ENCODE measurements around the gene JMJD1C. TPM values are rescaled to one million over a fixed set of nuclear protein-coding genes. Genes with fewer than 3 reads are reported as not detected.

JMJD1C gene
- total RNA-seq, 4 donors from 2014 or later = 76.2 to 150 (median 101) TPM

DNA sequence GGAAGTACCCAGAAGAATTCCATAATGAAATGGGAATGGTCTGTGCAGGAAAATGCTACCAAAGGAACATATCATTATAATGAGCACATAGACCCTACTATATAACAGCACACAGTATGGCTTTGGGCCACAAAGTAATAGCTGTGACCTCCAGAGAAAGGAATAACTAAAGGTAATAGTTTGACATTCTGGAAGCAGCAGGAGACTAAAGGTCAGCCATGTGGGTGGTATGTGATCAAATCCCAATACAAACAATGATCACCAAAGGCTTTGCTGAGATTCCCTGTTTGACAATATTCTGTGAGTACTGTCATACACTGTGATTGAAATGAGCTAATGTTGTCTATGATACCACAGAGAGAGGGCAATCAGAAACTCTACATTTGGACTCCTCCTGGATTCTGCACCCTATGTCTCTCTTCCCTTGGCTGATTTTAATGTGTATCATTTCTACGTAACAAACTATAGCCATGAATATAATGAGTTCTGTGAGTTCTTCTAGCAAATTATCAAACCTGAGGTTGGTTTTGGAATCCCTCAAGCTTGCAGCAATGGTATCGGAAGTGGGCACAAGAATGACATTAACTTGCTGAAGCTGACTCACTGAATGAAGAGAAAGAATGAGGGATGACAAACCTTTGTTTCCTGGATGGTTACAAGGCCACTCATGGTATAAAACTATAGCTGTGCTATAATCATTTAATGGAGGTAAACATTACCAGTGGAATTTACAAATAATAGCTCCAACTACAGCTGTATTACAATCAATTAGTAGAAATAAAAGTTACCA is 99.6 kb downstream of the JMJD1C start:
- TF ChIP-seq, protein P1, sequence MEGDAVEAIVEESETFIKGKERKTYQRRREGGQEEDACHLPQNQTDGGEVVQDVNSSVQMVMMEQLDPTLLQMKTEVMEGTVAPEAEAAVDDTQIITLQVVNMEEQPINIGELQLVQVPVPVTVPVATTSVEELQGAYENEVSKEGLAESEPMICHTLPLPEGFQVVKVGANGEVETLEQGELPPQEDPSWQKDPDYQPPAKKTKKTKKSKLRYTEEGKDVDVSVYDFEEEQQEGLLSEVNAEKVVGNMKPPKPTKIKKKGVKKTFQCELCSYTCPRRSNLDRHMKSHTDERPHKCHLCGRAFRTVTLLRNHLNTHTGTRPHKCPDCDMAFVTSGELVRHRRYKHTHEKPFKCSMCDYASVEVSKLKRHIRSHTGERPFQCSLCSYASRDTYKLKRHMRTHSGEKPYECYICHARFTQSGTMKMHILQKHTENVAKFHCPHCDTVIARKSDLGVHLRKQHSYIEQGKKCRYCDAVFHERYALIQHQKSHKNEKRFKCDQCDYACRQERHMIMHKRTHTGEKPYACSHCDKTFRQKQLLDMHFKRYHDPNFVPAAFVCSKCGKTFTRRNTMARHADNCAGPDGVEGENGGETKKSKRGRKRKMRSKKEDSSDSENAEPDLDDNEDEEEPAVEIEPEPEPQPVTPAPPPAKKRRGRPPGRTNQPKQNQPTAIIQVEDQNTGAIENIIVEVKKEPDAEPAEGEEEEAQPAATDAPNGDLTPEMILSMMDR (IDR thresholded peaks at IDR 0.05) = no peak
- TF ChIP-seq POLR2AphosphoS5 (IDR thresholded peaks at IDR 0.05) = no peak
- no peak for TF ChIP-seq POLR2A (IDR thresholded peaks at IDR 0.05)
- no peak for TF ChIP-seq EP300 (IDR thresholded peaks at IDR 0.05)
- peaks cover 0 to 13% (median 0%) of the 10 kb centered on the region in 3 donors for H3K4me1 ChIP-seq
- WGBS, 2 donors (ENCODE audit: low coverage in 1 of 2) = 71 to 100% methylated on average over 1 to 2 of the region's 2 CpGs
- no peaks in the 10 kb centered on the region for H3K36me3 ChIP-seq
- H3K27me3 ChIP-seq = no peaks in the 10 kb centered on the region
- ATAC-seq = no peak
- no peak overlapping the region for H3K4me3 ChIP-seq
- no peaks in the 10 kb centered on the region for H3K9me3 ChIP-seq
- H3K27ac ChIP-seq = no peak overlapping the region

DNA sequence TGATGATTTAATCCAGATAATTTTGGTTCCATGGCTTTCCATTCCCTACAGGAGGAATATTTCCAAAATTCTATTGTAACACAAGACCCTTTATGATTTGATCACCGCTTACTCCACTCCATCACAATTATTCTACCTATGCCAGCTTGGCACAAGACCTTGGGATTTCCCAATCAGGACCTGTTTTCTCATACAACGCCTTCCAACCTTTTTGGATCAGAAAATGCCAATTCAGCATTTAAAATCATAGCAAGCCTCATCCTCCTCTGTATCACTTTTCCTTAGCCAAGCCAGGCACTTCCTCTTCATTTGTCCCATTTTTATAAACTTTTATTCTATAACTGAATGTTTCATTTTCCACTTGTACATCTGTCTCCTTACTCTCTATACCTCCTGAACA is 100.9 kb downstream of the JMJD1C start:
- no peak for ATAC-seq
- Histone ChIP-seq H3K4me1 (peaks cover 0 to 13% (median 0%) of the 10 kb centered on the region in 3 donors), H3K27me3 (no peaks in the 10 kb centered on the region), H3K27ac (no peak overlapping the region), H3K4me3 (no peak overlapping the region), H3K9me3 (no peaks in the 10 kb centered on the region), H3K36me3 (no peaks in the 10 kb centered on the region)
- TF ChIP-seq POLR2A (IDR thresholded peaks at IDR 0.05) (no peak), POLR2AphosphoS5 (IDR thresholded peaks at IDR 0.05) (no peak), EP300 (IDR thresholded peaks at IDR 0.05) (no peak)
- TF ChIP-seq, protein P1 (IDR thresholded peaks at IDR 0.05) = no peak
- WGBS, 2 donors (ENCODE audit: low coverage in 1 of 2) = 81 to 88% methylated on average over 1 to 2 of the region's 2 CpGs

DNA sequence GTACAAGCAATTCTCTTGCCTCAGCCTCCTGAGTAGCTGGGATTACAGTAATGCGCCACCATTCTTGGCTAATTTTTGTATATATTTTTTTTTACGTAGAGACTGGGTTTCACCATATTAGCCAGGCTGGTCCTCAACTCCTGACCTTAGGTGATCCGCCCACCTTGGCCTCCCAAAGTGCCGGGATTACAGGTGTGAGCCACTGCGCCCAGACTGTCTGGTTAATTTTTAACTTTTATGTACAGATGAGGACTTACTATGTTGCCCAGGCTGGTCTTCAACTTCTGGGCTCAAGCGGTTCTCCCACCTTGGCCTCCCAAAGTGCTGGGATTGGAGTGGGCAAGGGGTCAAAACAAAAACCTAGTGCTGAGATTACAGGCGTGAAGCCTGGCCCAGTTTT is 101.8 kb downstream of the JMJD1C start:
- H3K9me3 ChIP-seq = no peaks in the 10 kb centered on the region
- H3K36me3 ChIP-seq = no peaks in the 10 kb centered on the region
- TF ChIP-seq, protein P1 (IDR thresholded peaks at IDR 0.05) = no peak
- no peak for TF ChIP-seq POLR2AphosphoS5 (IDR thresholded peaks at IDR 0.05)
- no peak for TF ChIP-seq EP300 (IDR thresholded peaks at IDR 0.05)
- TF ChIP-seq POLR2A (IDR thresholded peaks at IDR 0.05) = no peak
- H3K4me1 ChIP-seq = peaks cover 0 to 13% (median 0%) of the 10 kb centered on the region in 3 donors
- 95 to 100% methylated on average over 4 to 7 of the region's 7 CpGs for WGBS, 2 donors (ENCODE audit: low coverage in 1 of 2)
- ATAC-seq = no peak
- H3K27ac ChIP-seq = no peak overlapping the region
- H3K27me3 ChIP-seq = no peaks in the 10 kb centered on the region
- no peak overlapping the region for H3K4me3 ChIP-seq

DNA sequence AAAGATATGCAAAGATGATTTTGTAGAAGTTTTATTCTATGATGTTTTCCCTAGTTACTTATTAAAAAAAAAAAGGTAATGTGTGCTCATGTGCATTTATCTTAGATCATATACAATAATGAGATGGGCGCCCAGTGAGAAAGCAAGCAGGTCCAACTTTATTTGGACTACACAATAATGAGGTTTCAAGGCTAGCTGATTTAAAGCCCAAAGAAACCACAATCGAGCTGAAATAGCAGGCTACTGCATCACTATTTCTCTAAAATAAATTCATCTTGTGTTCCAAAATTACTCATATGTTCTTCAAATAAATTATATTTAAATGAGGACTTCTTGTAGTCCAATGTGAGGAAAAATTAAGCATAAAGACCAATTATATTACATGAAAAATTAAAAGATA is 110.1 kb downstream of the JMJD1C start:
- no peak overlapping the region for H3K4me3 ChIP-seq
- TF ChIP-seq POLR2AphosphoS5 (IDR thresholded peaks at IDR 0.05) = no peak
- TF ChIP-seq POLR2A (IDR thresholded peaks at IDR 0.05) = no peak
- TF ChIP-seq EP300 (IDR thresholded peaks at IDR 0.05) = no peak
- TF ChIP-seq, protein P1 (IDR thresholded peaks at IDR 0.05) = no peak
- H3K9me3 ChIP-seq = no peaks in the 10 kb centered on the region
- no peaks in the 10 kb centered on the region for H3K36me3 ChIP-seq
- 65 to 80% methylated on average over 1 to 2 of the region's 2 CpGs for WGBS, 2 donors (ENCODE audit: low coverage in 1 of 2)
- H3K4me1 ChIP-seq = peaks cover 0 to 10% (median 0%) of the 10 kb centered on the region in 3 donors
- no peak overlapping the region for H3K27ac ChIP-seq
- no peaks in the 10 kb centered on the region for H3K27me3 ChIP-seq
- no peak for ATAC-seq

DNA sequence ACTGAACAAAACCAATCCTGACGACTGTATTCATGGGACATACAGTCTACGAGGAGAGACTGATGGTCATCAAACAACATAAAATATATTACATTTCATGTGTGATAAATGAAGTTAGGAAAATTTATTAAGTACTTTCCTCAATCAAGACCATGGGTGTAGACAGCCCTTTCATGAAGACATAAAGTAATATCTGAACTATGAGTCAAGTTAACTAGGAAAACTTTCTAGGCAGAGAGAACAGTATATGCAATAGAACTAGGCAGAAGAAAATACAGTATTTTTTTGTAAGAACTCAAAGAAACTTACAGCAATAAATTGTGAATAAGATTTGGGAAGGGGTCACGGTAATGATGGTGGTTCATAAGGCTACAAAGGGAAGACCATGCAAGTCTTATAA is 112.8 kb downstream of the JMJD1C start:
- no peak for ATAC-seq
- Histone ChIP-seq H3K4me3 (no peak overlapping the region), H3K4me1 (peaks cover 0 to 7% (median 0%) of the 10 kb centered on the region in 3 donors), H3K27me3 (no peaks in the 10 kb centered on the region), H3K36me3 (no peaks in the 10 kb centered on the region), H3K27ac (no peak overlapping the region), H3K9me3 (no peaks in the 10 kb centered on the region)
- WGBS, 2 donors (ENCODE audit: low coverage in 1 of 2) = 91 to 93% methylated on average over 3 of the region's 3 CpGs
- TF ChIP-seq, protein P1 (IDR thresholded peaks at IDR 0.05) = no peak
- no peak for TF ChIP-seq POLR2AphosphoS5 (IDR thresholded peaks at IDR 0.05)
- TF ChIP-seq EP300 (IDR thresholded peaks at IDR 0.05) = no peak
- TF ChIP-seq POLR2A (IDR thresholded peaks at IDR 0.05) = no peak
